T-helper 22 cell (primary cell): ENCODE data around the gene PEX26.
"Not testable (repeated sequence)": the region's sequence is repeated elsewhere in the genome, so short reads cannot be mapped to it uniquely, and the experiment has no call there.

Experiments
- DNase-seq: peaks from one replicate; pipeline ENCODE4 v3.0.0-alpha.2; 2020; ENCODE audit warnings: low read depth

Gene PEX26

GRCh38 chr22:18071307-18071967 is 6.4 kb upstream of the PEX26 start:
- not testable (repeated sequence) for DNase-seq

GRCh38 chr22:18071968-18072310 is 5.9 kb upstream of the PEX26 start:
- no peak for DNase-seq

DNA sequence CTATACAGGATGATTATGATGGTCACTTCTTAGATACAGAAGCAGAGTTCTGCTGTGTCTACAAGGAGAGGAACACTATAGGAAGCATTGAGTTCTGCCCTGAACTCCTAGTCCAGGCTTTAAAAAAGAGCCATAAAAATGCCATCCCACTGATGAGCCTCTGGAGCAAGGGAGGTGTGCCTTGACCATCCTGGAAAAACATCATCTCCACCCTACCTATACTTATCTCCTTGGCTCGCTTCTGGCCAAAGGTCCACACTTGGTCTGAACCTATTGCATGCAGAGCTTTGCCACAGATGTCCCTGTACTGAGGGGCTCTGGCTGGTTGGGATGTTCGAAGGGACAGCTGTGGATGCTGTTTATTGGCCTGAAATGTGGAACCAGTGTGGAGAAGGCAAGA is 4.3 kb upstream of the PEX26 start:
- DNase-seq, result no peak

DNA sequence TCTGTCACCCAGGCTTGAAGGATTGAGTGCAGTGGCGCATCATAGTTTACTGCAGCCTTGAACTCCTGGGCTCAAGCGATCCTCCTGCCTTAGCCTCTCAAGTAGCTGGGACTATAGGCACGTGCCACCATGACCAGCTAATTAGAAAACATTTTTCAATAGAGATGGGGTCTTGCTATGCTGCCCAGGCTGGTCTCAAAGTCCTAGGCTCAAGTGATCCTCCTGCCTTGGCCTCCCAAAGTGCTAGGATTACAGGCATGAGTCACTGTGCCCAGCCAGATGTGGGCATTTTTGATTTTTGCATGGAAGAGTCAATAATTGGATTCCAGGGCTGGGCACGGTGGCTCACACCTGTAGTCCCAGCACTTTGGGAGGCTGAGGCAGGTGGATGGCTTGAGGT is 3.9 kb upstream of the PEX26 start:
- DNase-seq, result not testable (repeated sequence)

DNA sequence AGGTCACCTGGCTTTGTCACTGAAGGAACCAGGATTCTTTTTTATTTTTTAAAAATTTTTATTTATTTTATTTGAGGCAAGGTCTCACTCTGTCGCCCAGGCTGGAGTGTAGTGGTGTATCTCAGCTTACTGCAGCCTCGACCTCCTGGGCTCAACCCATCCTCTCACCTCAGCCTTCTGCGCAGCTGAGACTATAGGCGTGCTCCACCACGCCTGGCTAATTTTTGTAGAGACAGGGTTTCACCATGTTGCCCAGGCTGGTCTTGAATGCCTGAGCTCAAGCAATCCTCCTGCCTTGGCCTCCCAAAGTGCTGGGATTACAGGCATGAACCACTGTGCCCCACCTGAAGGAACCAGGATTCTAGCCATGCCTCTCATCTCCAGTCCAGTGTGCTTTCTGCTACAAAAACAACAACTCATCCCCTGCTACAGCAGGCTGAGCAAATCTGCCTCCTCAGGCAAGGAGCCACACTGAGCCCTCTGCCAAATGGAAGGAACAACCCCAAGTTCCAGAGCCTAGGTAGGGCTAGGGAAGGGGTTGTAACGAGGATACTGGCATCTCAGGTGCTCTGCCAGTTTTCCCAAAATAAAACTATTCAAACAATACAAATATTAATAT is 2.6 kb upstream of the PEX26 start:
- DNase-seq, result no peak

DNA sequence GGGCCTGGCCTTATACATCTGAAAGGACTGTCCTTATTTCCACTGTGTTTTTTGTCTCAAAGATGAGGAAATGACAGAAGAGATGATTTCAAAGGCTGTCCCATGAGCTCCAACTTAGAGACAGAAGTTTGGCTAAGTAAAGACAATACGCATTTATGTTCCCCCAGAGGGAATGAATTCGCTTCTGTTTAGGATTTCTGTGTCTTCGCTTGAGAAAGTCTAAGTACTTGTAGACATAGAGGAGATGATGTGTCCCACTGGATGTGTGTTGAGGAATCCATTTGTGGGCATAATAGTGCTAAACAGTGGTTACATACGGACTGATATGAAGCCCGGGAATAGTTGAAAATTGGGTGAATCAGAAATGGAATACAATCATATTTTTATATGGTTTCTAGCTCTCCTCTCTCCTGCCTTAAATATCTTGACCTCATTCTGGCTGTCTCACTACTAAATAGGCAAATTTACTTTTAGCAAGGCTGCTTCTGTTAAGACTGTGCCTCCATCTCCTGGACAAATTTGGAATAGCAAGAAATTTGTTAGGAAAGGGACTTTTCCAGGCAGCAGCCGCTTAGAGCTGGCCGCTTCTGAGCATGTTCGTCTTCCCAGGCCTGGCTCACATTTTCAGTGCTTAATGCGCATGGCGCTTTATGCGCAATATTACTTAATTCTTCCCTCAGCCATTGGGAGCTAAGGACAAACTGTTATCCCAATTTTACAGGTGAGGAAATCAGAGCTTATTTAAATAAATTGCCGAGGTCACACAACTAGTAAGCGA is 1.9 kb upstream of the PEX26 start:
- peak; percentile 13 for DNase-seq

- DNase-seq, result no peak
Measured at GRCh38 chr22:18077087-18077638, 627 bp upstream of the PEX26 start.

DNA sequence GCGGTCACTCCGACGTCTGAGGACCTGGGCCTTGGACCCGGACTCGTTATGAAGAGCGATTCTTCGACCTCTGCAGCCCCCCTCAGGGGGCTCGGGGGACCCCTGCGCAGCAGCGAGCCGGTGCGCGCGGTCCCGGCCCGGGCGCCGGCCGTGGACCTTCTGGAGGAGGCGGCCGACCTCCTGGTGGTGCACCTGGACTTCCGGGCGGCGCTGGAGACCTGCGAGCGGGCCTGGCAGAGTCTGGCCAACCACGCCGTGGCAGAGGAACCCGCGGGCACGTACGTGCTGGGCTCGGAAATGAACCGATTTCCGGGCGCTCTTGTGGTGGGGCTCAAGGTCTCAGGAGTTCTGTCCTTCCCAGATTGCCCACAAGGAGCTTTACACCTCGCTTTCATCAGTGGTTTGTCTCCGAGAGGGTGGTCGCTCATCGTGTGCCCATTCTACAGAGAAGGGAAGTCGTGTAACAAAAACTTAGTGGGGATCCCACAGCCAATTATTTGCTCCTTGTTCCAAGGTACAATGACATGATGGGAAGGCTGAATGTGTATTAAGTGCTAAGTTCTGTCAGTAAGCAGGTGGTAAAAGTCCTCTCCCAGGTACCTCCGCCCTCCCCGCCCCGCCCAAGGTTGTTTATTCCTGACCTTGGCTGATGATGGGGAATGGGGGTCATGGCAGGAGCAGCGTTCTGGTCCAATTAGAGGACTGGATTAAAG is 695 bp downstream of the PEX26 start:
- DNase-seq, result no peak

DNA sequence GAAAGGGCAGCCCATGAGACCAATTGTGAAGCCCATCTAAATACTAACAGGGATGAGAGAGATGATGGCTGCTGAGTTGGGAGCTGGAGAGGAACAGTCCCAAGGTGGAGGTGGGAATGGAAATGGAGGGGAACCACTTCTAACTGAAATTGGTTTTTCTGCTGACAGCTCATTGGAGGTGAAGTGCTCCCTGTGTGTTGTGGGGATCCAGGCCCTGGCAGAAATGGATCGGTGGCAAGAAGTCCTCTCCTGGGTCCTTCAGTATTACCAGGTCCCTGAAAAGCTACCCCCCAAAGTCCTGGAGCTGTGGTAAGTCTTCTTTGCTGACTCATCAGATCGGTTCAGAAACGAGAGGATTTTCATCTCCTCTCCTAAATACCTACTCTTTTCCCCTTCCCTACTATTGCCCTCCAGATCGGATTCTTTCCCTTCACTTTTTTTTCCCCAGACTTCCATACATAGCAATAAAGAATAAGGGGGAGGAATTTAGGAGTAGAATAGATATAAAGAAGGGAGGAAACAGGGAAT is 2.0 kb downstream of the PEX26 start:
- no peak for DNase-seq

DNA sequence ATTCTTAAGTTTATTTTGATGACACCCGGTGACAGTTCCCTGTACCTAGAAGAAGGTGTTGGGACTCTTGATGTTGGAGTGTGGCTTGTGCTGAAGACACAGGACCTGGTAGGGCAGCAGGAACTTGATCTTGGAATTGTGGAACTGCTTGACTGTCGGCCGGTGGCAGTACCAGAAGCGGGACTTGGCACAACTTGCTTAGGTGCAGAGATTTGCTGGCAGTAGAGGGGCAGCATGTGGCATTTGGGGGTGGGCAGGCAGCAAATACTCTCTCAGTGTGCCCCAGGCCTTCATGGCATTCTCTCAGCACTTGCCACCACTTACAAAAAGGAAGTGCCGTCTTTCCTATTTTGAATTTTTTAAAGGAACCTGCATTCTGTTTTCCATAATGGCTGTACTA is 3.6 kb downstream of the PEX26 start:
- DNase-seq, result no peak

DNA sequence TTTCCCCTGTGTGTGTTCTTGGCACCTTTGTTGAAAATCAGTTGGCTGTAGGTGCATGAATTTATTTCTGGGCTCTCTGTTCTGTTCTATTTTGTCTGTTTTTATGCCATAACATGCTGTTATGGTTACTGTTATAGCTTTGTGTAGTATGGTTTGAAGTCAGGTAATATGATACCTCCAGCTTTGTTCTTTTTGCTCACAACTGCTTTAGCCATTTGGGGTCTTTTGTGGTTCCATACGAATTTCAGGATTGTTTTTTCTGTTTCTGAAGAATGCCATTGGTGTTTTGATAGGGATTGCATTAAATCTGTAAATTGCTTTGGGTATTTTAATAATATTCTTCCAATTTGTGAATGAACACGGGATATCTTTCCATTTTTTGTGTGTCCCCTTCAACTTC is 4.7 kb downstream of the PEX26 start:
- no peak for DNase-seq

GRCh38 chr22:18083406-18083805 is 5.6 kb downstream of the PEX26 start:
- no peak for DNase-seq

DNA sequence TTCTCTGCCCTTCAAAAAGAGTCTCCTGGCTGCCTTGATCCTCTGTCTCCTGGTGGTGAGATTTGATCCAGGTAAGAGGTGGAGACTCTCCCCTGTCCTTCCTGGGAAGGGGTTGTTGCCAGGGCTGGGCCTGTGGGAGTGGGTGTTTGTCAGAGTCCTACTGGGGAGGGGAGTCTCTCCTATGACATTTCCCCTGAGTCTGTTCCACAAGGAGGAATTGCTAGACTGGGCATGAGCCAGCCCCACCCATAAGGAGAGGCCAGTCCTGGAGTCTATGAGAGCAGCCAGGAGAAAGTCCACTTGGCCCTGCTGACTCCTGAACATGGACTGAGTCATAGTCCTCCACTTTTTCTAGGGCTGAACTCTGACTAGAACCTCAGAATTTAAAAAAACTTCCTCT is 7.4 kb downstream of the PEX26 start:
- no peak for DNase-seq

- no peak for DNase-seq
Measured at GRCh38 chr22:18087350-18087855, 9.6 kb downstream of the PEX26 start.

DNA sequence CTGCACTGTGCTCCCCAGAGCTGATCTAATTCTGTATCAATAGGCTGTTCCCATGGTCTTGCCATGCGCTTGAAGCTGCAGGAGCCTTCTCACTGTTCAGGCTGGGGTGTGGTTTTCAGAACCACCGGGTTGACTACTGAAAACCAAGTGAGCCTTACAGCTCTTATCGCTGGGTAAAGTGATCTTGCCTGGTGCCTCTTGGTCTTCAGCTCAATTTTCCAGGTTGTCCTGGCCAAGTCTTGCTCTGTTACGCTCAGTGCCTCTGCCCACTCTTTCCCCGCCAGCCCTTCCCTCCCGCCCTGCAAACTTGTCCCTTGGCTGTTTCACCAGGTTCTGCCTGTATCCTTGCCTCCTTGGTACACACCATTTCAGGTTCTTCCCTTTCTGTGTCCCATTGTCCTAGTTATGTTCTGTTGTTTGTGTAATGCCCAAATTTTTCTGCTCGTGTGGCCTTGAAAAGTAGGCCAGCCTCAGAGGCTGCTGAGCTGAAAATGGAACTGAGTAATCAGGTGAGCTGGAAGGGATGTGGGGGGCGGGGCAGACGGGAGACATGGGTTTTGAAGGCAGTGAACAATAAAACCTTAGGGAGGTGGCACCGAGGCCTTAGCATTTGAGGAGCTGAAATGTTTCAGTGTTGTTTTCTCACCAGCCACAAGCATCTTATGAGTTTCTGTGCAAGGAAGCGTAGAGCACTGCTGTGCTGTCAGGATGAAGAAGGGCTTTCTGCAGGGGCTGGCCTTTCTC is 11.2 kb downstream of the PEX26 start:
- no peak for DNase-seq

DNA sequence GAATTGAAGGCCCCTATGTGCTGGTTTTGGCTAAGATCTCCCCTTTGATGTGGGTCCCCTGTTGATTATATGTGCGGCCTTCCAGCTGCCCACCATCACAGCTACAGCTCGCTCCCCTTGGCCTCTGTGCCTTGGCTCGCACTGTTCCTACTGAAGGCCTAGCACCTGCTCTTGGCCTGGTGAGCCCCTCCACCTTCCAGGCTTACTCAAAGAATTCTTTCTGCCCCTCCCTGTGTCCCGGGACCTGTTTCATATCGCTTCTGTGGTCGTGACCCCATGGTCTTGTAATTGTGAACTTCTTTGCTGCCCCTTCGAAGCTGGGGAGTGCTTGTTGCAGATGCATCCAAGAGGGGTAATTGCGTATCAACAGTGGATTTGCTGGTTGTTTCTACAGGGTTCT is 12.5 kb downstream of the PEX26 start:
- DNase-seq, result no peak

DNA sequence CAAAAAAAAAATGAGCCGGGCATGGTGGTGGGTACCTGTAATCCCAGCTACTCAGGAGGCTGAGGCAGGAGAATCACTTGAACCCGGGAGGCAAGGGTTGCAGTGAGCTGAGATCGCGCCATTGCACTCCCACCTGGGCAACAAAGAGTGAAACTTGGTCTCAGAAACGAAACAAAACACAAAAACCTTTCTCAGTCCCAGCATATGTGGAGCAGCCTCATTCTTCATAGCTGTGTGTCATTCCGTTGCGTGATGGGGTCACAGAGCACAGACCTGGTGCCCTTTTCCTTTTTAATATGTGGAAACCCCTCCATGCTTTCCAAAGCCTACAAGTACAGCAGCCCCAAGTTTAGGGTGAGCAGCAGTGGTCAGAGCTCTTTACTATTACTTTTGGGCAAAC is 13.7 kb downstream of the PEX26 start:
- DNase-seq, result no peak

DNA sequence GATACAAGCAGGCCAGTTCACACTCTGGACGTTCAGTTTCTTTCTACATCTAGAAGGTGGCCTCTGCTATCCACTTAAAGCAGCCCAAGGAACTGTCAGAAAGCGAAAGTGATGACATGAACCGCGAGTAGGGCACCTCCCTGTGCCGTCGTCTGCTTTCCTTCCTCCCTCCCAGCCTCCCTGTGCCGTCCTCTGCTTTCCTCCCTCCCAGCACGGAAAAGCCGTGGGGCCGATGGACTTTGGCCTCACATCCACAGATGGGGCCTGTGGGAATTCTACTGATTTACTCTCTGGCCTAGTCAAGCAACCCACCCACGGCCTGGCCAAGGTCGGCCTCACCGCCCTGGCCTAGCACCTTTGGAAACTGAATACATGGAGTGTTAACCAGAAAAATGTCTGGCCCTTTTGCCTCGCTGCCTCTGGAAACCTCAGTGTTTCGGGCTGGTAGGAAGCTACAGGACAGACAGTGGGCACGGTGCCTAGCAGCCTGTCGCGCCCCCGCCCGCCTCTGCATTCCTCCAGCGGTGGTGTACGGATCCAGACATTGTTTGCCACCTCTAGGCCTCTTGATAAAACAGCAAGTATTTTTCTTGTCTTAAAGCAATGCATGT is 14.2 kb downstream of the PEX26 start:
- DNase-seq, result no peak

DNA sequence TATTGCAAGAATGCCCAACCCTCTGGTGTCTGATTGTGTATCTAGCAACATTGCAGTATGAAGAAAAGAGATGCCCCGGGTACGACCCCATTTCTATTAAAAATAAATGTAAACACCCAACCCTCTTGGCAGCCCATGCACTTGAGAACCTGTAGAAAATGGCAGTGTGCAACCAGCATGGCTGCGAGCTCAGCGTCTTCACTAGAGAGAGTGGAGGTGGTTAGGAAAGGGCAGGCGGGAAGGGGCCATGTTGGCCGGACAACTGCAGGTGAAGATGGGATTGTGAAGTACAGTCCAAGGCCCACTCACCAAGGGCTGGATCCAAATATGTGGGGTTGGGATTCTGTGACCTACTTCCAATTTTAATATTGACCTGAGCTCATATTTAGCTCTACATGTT is 15.9 kb downstream of the PEX26 start:
- DNase-seq, result no peak

DNA sequence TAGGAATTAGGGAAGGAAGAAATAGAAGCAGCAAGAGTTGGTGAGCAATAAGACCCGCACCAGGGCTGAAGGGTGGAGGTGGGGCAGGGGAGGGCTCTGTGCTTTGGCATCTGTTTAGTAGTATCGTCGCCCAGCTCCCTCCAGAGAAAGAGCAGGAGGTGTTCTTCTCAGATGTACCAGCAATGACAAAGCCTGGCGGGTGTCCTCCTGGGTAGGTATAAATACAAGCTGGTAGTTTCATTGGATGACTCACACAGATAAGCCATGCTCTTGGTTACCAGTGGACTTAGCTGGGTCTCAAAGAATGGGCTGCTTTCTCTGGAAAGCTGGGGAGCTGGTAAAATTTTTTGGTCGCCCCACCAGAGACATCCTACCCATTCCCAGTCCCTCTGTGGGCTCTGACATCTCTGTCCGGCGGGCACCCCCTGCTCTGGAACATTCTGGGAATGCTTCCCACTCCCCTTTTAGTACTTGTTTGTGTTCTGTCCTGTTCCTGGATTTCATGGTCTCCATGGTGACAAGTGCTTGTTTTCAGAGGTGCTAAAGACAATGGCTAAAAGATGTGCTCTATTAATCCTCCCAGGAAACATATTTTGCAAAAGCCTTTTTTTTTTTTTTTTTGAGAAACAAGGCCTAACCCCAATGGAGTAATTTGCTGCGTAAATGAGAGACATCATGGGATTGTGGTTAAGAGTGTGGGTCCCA is 17.5 kb downstream of the PEX26 start:
- DNase-seq, result no peak
